HepG2 (cell line): ENCODE measurements around the gene DSC2. TPM values are rescaled to one million over a fixed set of nuclear protein-coding genes. Genes with fewer than 3 reads are reported as not detected.

ENCODE experiments used
- CBX5 ChIP-seq: sonication (generic); formaldehyde crosslinking; IDR thresholded peaks from 2 replicates; pipeline ENCODE4 v1.4.0; 2020; ENCODE audit warnings: missing genetic modification reagents, borderline replicate concordance
- CHD4 ChIP-seq: fragments of 200-600 bp; sonication (generic); IDR thresholded peaks from 2 replicates; pipeline ENCODE4 v1.7.0; 2017; ENCODE audit warnings: mild to moderate bottlenecking, low read length, borderline replicate concordance
- FOXC1 ChIP-seq: sonication (generic); formaldehyde crosslinking; IDR thresholded peaks from 2 replicates; pipeline ENCODE4 v1.8.0; 2022; ENCODE audit warnings: mild to moderate bottlenecking, missing genetic modification reagents, borderline replicate concordance
- KLF6 ChIP-seq: IDR thresholded peaks from 2 replicates; pipeline ENCODE4 v1.8.0; 2016; ENCODE audit warnings: missing biosample characterization, missing genetic modification reagents
- MAZ ChIP-seq, 2 experiments: sonication (generic) in 1 of 2; formaldehyde crosslinking in 1 of 2; IDR thresholded peaks; 2 replicates each; pipeline versions ENCODE4 v1.5.0 to v1.6.1; 2012 to 2020; ENCODE audit warnings: low read depth in 2 of 2, mild to moderate bottlenecking in 2 of 2, borderline replicate concordance in 1 of 2, improper control_type of control experiment in 1 of 2, low read length in 1 of 2, missing genetic modification reagents in 1 of 2, moderate library complexity in 1 of 2
- XBP1 ChIP-seq: sonication (generic); formaldehyde crosslinking; IDR thresholded peaks from 2 replicates; pipeline ENCODE4 v1.5.0; 2020; ENCODE audit warnings: missing genetic modification reagents
- YEATS4 ChIP-seq: sonication (generic); formaldehyde crosslinking; IDR thresholded peaks from 2 replicates; pipeline ENCODE4 v1.4.0; 2020; ENCODE audit warnings: missing genetic modification reagents, borderline replicate concordance
- ZEB1 ChIP-seq: IDR thresholded peaks from 2 replicates; pipeline ENCODE4 v1.6.1; 2012; ENCODE audit warnings: mild to moderate bottlenecking, low read depth, inconsistent platforms; ENCODE audit not compliant: insufficient replicate concordance
- ZNF180 ChIP-seq: sonication (generic); formaldehyde crosslinking; IDR thresholded peaks from 2 replicates; pipeline ENCODE4 v1.4.0; 2020; ENCODE audit warnings: low read depth, missing genetic modification reagents, borderline replicate concordance
- ZNF253 ChIP-seq: sonication (generic); formaldehyde crosslinking; IDR thresholded peaks from 2 replicates; pipeline ENCODE4 v1.8.0; 2022; ENCODE audit warnings: mild to moderate bottlenecking, missing genetic modification reagents, borderline replicate concordance
- ZNF382 ChIP-seq: sonication (generic); formaldehyde crosslinking; IDR thresholded peaks from 2 replicates; pipeline ENCODE4 v1.5.0; 2020; ENCODE audit warnings: missing genetic modification reagents, mild to moderate bottlenecking, borderline replicate concordance
- ZNF7 ChIP-seq: IDR thresholded peaks from 2 replicates; pipeline ENCODE4 v1.6.1; 2016; ENCODE audit warnings: missing biosample characterization, missing genetic modification reagents
- polyA plus RNA-seq, 8 experiments: library from polyadenylated mRNA; depleted of rRNA in 3 of 8; stranded (reverse) in 7 of 8; unstranded in 1 of 8; fragments of >200 nt; fragmentation: Illumina TruSeq in 4 of 8; extraction: Trizol in 4 of 8; gene quantifications; 2 replicates each; pipeline versions ENCODE4 v1.2.1 to v1.2.3, GENCODE V29; 2011 to 2016; ENCODE audit warnings: low read depth in 4 of 8, missing spikeins in 1 of 8, mixed read lengths in 1 of 8; ENCODE audit not compliant: insufficient read depth in 1 of 8
- total RNA-seq, 5 experiments: library from RNA; depleted of rRNA; stranded (reverse); fragments of >200 nt; fragmentation: Illumina TruSeq; extraction: Trizol; gene quantifications; 2 replicates each; pipeline ENCODE4 v1.2.3, GENCODE V29; 2016; ENCODE audit warnings: low read depth in 1 of 5
- TF ChIP-seq, protein P1 (sequence below): IDR thresholded peaks from 2 replicates; pipeline ENCODE4 v1.6.1; 2016; ENCODE audit warnings: missing compliant biosample characterization, missing genetic modification reagents, borderline replicate concordance
- TF ChIP-seq, protein P2 (sequence below): sonication (generic); formaldehyde crosslinking; IDR thresholded peaks from 2 replicates; pipeline ENCODE4 v1.5.1; 2020; ENCODE audit warnings: missing genetic modification reagents, mild to moderate bottlenecking, borderline replicate concordance
- TF ChIP-seq, protein P3 (sequence below): sonication (generic); formaldehyde crosslinking; IDR thresholded peaks from 2 replicates; pipeline ENCODE4 v1.5.1; 2020; ENCODE audit warnings: mild to moderate bottlenecking, missing genetic modification reagents
- TF ChIP-seq, protein P4 (sequence below): sonication (generic); formaldehyde crosslinking; IDR thresholded peaks from 2 replicates; pipeline ENCODE4 v1.4.0; 2020; ENCODE audit warnings: mild to moderate bottlenecking, low read depth, missing genetic modification reagents
- TF ChIP-seq, protein P5 (sequence below): sonication (generic); formaldehyde crosslinking; IDR thresholded peaks from 2 replicates; pipeline ENCODE4 v1.8.0; 2022; ENCODE audit warnings: low read depth, missing genetic modification reagents

DSC2 gene
- total and polyA plus RNA-seq, 2 of the 13 experiments (the other 11 are each of a cell fraction or from before 2014, with no cell fraction given) = 7.2 to 24.9 TPM

DNA sequence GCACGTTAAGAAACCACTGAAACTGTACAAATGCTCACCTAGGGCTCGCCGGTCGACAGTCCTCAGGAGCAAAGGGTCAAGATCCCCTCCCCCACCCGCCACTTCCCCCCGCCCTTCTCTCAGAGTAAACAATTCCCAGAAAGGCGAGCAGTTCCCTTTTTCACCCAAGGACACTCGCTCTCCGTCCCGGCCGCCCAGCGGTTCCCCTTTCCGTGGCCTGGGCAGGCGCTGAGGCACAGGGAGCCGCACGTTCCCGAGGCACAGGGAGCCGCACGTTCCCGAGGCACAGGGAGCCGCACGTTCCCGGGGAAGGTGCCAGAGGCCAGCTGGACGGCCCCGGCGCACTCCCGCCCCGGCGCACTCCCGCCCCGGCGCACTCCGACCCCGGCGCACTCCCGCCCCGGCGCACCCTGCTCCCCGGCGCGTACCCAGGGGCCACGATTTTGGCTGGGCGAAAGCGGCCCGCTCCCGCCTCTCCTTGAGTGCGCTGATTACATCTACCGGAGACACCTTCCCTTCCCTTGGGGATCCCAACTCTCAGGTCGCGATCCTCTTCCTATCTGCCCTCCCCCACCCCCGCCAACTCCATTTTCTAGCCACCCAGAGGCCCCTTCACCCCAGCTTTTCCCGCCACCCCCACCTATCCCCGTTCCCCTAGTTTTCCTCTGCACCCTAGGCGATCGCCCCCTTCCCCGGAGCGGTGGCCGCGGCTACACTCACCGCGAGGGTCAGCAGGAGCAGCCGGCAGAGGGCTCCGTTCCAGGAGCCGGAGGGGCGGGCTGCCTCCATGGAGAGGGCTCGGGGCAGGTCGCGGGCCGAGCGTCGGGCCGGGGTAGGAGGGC is 817 bp downstream of the DSC2 start (continued):
- TF ChIP-seq, protein P1, sequence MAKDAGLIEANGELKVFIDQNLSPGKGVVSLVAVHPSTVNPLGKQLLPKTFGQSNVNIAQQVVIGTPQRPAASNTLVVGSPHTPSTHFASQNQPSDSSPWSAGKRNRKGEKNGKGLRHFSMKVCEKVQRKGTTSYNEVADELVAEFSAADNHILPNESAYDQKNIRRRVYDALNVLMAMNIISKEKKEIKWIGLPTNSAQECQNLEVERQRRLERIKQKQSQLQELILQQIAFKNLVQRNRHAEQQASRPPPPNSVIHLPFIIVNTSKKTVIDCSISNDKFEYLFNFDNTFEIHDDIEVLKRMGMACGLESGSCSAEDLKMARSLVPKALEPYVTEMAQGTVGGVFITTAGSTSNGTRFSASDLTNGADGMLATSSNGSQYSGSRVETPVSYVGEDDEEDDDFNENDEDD = no peak
- TF ChIP-seq YEATS4 (CRISPR knock-in tag) = peak; percentile 47
- TF ChIP-seq FOXC1 = no peak
- no peak for TF ChIP-seq CHD4
- TF ChIP-seq ZNF253 (CRISPR knock-in tag) = no peak
- peak; percentile 71; the same call in 1 of the 2 replicates for TF ChIP-seq MAZ (IDR thresholded peaks at IDR 0.05; ENCODE audit: borderline replicate concordance, low read depth, low read length)
- TF ChIP-seq MAZ (CRISPR knock-in tag; IDR thresholded peaks at IDR 0.05; ENCODE audit: low read depth) = peak; percentile 57
- TF ChIP-seq CBX5 (CRISPR knock-in tag) = no peak; the same call in 1 of the 2 replicates
- no peak for TF ChIP-seq ZNF382 (CRISPR knock-in tag)
- TF ChIP-seq, protein P2, sequence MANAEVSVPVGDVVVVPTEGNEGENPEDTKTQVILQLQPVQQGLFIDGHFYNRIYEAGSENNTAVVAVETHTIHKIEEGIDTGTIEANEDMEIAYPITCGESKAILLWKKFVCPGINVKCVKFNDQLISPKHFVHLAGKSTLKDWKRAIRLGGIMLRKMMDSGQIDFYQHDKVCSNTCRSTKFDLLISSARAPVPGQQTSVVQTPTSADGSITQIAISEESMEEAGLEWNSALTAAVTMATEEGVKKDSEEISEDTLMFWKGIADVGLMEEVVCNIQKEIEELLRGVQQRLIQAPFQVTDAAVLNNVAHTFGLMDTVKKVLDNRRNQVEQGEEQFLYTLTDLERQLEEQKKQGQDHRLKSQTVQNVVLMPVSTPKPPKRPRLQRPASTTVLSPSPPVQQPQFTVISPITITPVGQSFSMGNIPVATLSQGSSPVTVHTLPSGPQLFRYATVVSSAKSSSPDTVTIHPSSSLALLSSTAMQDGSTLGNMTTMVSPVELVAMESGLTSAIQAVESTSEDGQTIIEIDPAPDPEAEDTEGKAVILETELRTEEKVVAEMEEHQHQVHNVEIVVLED (CRISPR knock-in tag) = no peak; the same call in 1 of the 2 replicates
- TF ChIP-seq, protein P3, sequence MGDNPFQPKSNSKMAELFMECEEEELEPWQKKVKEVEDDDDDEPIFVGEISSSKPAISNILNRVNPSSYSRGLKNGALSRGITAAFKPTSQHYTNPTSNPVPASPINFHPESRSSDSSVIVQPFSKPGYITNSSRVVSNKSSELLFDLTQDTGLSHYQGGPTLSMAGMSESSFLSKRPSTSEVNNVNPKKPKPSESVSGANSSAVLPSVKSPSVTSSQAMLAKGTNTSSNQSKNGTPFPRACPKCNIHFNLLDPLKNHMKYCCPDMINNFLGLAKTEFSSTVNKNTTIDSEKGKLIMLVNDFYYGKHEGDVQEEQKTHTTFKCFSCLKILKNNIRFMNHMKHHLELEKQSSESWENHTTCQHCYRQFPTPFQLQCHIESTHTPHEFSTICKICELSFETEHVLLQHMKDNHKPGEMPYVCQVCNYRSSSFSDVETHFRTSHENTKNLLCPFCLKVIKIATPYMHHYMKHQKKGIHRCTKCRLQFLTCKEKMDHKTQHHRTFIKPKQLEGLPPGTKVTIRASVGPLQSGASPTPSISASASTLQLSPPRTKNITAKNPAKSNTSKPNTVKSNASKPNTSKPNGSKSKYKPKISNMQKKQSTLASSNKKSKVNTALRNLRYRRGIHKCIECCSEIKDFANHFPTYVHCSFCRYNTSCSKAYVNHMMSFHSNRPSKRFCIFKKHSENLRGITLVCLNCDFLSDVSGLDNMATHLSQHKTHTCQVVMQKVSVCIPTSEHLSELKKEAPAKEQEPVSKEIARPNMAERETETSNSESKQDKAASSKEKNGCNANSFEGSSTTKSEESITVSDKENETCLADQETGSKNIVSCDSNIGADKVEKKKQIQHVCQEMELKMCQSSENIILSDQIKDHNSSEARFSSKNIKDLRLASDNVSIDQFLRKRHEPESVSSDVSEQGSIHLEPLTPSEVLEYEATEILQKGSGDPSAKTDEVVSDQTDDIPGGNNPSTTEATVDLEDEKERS (CRISPR knock-in tag) = no peak
- no peak for TF ChIP-seq ZNF180 (CRISPR knock-in tag)
- TF ChIP-seq ZEB1 = no peak
- no peak for TF ChIP-seq KLF6 (CRISPR knock-in tag)
- TF ChIP-seq, protein P4, sequence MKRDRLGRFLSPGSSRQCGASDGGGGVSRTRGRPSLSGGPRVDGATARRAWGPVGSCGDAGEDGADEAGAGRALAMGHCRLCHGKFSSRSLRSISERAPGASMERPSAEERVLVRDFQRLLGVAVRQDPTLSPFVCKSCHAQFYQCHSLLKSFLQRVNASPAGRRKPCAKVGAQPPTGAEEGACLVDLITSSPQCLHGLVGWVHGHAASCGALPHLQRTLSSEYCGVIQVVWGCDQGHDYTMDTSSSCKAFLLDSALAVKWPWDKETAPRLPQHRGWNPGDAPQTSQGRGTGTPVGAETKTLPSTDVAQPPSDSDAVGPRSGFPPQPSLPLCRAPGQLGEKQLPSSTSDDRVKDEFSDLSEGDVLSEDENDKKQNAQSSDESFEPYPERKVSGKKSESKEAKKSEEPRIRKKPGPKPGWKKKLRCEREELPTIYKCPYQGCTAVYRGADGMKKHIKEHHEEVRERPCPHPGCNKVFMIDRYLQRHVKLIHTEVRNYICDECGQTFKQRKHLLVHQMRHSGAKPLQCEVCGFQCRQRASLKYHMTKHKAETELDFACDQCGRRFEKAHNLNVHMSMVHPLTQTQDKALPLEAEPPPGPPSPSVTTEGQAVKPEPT = 0 out of 2 replicates have a peak, but pooled peaks have one; percentile 37
- TF ChIP-seq XBP1 = no peak
- TF ChIP-seq, protein P5, sequence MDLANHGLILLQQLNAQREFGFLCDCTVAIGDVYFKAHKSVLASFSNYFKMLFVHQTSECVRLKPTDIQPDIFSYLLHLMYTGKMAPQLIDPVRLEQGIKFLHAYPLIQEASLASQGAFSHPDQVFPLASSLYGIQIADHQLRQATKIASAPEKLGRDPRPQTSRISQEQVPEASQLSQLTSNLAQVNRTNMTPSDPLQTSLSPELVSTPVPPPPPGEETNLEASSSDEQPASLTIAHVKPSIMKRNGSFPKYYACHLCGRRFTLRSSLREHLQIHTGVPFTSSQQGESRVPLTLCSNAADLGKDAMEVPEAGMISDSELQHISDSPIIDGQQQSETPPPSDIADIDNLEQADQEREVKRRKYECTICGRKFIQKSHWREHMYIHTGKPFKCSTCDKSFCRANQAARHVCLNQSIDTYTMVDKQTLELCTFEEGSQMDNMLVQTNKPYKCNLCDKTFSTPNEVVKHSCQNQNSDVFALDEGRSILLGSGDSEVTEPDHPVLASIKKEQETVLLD (CRISPR knock-in tag) = 0 out of 2 replicates have a peak, but pooled peaks have one; percentile 18
- TF ChIP-seq ZNF7 (CRISPR knock-in tag) = no peak
